GDM1 (cell line): Measurements from ENCODE around the gene RASSF1.
"Not testable (repeated sequence)": the region's sequence is repeated elsewhere in the genome, so short reads cannot be mapped to it uniquely, and the experiment has no call there.

Experiments used
- DNase-seq: peaks from one replicate; lab custom pipeline; 2025; lab: John Stamatoyannopoulos, UW

The RASSF1 gene

DNA sequence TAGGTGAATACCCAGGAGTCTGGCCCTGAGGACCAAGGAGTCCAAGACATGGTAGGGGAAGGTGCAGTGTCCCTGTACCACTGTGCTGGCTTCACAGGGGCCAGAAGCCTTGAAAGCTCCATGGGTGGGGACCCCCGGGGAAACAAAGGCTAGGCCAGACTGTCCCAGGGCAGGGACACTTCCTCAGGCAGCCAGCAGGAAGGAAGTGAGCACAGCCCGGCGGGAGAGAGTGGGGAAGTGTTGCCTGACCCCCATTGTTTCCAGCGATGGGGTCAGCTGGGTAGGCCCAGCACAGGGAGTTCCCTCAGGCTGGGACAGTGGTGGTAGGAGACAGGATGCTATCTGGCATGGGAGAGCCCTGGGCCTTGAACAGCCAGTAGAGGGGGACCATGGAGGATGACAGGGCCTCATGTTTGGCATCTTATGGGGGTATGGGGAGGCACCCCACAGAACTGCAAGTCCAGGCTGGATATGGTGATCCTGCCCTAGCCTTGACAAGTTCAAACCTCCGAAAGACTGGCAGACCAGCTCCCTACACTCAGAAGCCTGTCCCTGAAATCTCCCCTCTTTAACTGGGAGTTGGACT is 16.9 kb downstream of the RASSF1 start:
- no peak for DNase-seq

DNA sequence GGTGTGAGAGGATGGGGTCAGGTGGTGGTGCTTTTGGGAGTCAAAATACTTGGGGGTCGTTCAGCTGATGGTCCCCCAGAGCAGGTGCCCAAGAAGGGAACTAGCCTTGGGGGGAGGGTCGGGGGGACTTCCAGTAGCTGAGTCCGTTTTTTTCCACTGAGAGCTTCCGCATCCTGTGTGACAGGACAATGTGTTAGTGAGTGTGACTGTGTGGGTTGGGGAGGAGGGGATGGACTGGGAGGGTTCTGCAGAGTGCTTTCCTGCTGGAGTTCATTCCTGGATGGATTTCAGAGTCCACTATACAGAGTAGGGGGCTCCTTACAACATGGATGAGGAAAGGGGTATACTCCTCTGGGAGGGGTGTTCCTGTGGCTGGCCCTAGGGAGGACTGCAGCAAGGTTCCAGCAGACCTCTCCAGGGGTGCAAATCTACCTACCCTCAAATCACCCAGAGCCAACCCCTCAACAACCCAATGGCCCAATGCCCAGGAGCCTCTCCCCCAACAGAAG is 17.5 kb downstream of the RASSF1 start:
- DNase-seq: no peak

DNA sequence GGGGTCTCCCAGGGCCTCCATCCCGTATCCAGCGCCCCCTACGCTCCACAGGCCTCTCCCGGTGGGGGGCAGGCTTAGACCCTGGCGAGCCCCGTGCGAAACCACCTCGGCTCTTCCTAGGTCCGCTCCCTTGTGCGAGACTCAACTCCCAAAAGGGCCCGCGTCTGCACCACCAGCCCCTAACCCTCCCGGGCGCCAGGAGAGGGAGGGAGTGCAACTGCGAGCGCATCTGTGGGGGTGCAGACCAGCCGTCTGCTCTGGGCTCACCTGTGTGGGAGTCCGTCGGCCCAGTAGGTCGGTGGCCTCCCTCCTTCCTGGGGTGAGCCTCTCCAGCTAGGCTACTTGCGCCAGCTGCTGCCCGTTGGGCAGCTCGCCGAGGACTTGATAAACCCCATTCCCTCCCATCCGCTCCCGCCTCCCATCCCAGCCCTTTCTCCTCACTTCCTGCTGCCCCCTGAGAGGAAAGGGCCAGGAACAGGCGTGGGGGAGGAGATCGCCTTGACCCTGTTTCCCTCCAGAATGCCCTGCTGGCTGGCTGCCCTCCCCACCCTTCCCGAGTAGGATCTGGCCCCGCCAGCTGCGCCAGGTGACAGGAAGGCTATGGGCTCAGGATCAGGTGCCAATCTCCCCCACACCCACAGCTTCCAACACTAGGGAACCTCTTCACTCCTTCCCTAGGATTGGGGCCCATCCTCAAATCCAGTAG is 18.1 kb downstream of the RASSF1 start, which contains the start of gene HYAL2:
HYAL2 (minus strand) TSS at position 360 of the 706 bp plus-strand sequence. CDS start 2,256 bp downstream, outside the sequence.
- DNase-seq: no peak

DNA sequence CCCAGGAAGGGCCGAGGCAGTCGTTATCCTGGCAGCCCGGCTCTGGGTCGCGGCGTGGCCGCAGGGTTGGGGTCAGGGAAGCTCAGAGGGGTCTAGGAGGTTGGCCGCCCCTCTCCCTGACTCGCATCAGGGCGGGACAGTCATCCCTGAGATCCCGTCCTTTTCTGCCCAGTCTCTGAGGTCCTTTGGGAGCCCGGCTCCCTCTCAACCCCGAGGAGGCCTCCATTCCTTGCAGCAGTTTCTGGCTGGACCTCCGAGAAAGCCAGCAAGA is 18.6 kb downstream of the RASSF1 start:
- no peak for DNase-seq

- DNase-seq: peak; percentile 77
Observed at GRCh38 chr3:50321336-50322114, 19.1 kb downstream of the RASSF1 start.

DNA sequence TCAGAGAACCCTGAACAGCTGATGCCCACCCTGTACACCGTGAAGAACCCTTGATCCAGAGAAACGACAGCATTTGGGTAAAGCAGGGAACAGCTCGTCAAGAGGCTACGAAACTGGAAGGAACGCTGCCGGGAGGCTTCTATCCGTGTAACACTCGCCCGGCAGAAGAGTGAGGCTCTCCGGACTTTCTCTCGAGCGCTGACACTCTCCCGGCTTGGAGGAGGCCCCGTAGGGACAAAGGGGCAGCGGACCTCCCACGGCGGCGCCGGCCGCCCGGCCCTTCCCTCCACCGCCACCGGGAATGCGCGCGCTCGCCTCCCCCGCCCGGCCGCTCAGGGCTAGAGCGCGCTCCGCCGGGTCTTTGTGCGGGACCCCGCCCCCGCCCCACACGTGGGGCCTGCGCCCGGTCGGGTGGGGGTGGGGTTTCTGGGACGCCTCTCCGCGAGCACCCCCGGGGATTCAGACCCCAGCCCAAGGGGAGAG is 19.7 kb downstream of the RASSF1 start:
- peak; percentile 62 for DNase-seq

DNA sequence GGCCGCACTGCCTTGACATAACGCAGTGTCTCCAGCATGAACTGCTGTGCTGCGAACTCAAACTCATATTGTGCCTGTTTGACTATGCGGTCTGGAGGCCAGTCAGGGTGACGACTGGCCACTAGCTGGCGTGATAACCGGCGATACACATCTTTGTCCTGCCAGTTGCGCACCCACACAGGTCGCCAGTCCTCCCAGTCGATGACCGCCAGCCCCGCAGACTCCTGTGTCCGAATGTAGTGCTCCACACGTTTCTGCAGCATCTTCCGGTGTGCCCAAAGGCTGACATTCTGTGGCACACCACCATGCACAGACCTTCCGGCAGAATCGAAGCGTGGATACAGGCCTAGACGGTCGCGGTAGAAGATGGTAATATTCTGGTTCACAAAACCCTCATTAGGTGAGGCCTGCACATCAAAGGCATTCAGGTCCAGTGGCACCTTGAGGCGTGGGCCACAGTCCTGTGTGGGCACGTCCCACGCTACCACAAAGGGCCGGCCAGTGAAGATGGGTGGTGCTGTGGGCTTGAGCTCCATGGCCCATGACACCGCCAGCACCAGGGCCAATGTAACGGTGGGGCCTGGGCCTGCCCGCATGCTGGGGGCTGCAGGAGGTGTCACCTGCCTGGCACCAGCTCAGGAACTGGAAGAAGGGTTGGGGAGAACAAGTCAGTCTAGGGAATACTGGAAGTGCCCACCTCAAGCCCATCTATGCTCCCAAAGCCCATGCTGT is 20.6 kb downstream of the RASSF1 start:
- no peak for DNase-seq

- no peak for DNase-seq
Observed at GRCh38 chr3:50319181-50319893, 21.3 kb downstream of the RASSF1 start.

DNA sequence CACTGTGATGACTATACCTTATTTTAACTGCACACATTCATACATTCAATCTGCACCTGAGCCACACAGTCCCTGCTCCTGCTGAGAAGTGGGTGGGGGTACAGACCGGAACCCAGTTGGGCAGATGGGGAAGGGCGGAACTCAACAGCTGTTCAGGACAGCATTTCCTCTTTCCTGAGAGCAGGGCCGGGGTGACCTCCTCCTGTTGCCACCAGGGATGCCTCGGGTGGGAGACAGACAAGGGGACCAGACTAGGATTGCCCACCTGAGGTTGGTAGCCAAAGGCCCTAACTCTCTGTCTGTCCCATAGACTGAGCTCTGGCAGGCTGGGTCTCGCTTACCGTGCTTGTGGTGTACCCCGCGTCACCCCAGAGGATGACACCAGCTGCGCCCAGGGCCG is 22.0 kb downstream of the RASSF1 start:
- DNase-seq: no peak

DNA sequence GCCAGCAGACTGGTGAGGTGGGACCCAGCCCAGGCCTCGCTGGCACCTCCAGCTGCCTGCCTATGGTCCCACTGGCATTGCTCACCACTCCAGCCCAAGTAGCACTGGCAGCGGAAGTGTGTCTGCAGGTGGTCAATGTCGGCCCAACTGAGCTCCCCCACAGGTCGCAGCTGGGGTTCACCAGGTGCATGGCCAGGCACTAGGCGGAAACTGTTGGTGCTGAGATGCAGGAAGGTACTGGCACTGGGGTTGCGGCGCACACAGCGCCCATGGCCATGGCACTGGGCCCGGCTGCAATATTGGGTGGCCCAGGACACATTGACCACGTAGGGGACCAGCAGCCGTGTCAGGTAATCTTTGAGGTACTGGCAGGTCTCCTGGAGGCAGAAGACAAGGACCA is 22.5 kb downstream of the RASSF1 start:
- DNase-seq: no peak

- no peak for DNase-seq
Observed at GRCh38 chr3:50317300-50317699, 23.3 kb downstream of the RASSF1 start.

DNA sequence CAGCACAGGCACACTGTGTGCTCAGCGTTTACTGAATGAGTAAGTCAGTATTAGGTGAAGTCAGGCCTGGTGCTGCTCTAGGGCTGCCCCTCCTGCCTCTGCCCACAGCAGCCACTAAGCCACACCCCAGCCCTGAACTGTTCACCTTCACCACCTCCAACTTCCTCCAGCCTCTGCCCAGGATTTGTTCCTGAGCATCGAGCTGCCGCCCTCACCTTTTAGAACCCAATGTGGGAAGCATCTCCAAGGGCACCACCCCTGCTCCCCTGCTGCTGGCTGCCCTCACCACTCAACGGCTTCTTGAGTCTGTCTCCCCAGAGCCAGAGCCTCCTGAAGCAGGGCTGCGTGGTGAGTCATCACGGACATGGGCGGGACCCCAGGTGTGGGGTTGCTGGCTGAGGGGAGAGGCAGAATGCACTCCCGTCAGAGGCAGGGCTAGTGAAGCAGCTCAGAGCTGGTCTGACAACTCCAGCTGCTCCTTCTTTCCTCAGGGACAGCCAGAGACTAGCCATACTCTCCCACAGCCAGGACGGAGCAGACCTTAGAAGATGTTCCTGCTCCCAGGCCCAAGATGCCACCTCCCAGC is 23.9 kb downstream of the RASSF1 start:
- DNase-seq: no peak

- no peak for DNase-seq
Observed at GRCh38 chr3:50314816-50315215, 25.8 kb downstream of the RASSF1 start.

DNA sequence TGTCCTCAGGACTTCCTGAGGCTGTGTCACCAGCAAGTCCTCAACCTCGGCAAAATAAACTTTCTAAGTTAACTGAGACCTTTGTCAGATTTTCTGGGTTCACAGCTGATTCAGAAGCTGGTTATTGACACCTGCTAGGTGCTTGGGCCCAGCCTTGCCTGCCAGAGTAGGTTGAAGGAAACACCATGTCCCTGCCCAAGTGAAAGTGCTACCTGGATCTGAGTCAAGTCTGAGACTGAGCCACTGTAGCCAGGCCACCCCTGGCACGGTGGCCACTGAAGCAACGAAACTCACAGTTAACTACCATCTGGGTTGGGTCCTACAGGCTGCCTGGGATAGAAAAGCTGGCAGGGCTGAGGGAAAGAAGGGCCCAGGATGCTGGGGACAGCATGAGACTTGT is 26.3 kb downstream of the RASSF1 start:
- no peak for DNase-seq

DNA sequence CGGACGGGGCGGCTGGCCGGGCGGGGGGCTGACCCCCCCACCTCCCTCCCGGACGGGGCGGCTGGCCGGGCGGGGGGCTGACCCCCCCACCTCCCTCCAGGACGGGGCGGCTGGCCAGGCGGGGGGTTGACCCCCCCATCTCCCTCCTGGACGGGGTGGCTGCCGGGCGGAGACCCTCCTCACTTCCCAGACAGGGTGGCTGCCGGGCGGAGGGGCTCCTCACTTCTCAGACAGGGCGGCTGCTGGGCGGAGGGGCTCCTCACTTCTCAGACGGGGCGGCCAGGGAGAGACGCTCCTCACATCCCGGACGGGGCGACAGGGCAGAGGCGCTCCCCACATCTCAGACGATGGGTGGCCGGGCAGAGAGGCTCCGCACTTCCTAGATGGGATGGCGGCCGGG is 28.6 kb downstream of the RASSF1 start:
- not testable (repeated sequence) for DNase-seq

- no peak for DNase-seq
Observed at GRCh38 chr3:50304601-50305000, 36.0 kb downstream of the RASSF1 start.

- DNase-seq: no peak
Observed at GRCh38 chr3:50303013-50303815, 37.4 kb downstream of the RASSF1 start, which contains the start of gene HYAL1. Gene HYAL1, minus strand, starts transcription at chr3:50303574. Its CDS starts 618 bp downstream, at chr3:50302956.

DNA sequence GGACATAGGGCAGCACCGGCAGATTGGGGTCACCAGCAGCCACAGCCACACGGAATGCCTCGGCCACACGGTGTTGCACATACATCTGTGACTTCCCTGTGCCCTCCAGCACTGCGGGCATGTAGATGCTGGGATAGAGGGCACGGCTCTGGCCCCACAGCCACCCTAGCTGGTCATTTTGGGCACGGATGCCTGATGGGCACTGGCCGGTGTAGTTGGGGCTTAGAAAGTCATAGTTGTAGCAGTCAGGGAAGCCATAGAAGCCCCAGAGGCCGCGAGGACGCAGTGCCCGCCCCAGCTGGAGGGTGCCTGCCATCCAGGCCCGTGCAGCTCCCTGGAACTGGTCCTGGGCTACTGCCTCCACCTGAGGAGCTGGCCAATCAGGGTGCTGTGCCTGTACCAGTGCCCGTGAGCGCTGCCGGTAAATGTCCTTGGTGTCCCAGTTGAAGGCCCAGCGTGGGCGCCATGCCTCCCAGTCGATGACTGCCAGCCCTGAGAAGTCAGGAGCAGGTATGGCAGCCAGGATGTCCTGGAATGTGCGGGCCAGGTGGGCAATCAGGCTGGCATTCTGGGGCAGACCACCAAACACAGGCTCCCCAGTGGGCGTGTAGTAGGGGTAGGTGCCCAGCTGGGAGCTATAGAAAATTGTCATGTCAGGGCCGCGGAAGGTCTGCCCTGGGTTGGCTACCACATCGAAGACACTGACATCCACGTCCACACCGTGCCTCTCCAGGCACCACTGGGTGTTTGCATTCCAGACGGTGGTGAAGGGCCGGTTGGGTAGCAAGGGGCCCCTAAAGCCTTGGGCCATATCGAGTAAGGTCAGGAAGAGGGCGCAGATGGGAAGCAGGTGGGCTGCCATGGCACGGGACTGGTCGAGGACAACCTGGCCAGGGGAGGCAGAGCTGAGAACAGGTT is 38.3 kb downstream of the RASSF1 start:
- DNase-seq: no peak

DNA sequence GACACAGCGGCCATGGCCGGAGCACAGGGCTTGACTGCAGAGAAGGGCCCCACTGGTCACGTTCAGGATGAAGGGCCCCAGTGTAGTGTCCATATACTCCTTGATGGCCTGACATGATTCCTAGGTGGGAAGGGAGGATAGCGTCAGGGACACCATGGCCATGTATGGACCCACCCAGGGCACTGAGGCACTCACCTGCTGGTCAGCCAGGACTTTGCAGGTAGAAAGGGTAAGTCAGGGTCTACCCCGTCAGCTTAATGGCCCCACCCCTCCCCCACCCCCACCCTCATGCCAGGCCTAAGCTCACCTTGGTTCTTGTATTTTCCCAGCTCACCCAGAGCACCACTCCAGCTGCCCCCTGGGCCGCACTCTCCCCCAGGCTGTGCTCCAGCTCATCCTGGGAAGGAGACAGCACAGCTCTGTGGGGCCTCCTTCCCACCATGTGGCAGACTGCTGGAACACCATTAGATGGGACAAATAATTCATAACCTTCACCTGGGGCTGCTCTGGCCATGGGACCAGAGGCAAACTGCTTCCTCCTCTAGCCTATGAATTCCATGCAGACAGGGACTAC is 39.9 kb downstream of the RASSF1 start:
- DNase-seq: no peak
